GM18858 (cell line): ENCODE measurements around the gene RASD2.
"Not testable (repeated sequence)": the region's sequence is repeated elsewhere in the genome, so short reads cannot be mapped to it uniquely, and the experiment has no call there.

Source experiments
- ATAC-seq: cut with Tn5 transposase; IDR thresholded peaks from one replicate; pipeline ENCODE4 v1.9.1; 2021; ENCODE audit not compliant: unreplicated experiment

The RASD2 gene, protein sequence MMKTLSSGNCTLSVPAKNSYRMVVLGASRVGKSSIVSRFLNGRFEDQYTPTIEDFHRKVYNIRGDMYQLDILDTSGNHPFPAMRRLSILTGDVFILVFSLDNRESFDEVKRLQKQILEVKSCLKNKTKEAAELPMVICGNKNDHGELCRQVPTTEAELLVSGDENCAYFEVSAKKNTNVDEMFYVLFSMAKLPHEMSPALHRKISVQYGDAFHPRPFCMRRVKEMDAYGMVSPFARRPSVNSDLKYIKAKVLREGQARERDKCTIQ

DNA sequence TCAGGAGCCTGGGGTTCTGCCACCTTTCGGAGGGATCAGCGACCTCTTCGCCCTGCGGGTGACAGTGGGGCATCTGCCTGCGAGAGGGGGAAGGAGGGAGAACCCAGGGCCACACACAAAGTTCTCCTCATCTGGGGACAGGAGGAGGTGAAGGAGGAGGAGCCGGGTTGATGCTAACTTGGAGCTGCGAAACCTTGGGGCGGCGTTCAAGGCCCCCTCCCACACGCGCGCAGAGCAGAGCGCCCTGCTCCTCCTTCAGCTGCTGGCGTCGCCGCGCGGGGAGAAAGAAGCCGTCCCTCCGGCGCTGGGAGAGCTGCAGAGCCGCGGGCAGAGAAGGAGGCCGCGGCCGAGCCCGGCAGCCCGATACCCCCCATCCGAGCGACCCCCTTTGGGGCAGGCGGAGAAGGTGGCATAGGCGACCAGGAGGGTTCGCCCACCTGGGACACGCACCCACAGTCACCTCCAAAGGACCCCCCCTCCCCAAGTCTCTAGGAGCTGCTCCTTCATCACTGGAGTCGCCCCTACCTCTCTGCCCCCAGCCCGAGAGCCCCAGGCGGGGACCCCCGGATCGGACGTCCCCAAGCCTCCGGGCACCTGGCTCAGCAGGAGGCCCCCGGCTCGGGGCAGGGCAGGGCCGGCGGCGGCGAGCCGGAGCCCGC, at the start of gene RASD2:
RASD2 (plus strand) TSS at position 237 of the 659 bp plus-strand sequence. CDS start 5,979 bp downstream, outside the sequence.
- ATAC-seq = no peak

DNA sequence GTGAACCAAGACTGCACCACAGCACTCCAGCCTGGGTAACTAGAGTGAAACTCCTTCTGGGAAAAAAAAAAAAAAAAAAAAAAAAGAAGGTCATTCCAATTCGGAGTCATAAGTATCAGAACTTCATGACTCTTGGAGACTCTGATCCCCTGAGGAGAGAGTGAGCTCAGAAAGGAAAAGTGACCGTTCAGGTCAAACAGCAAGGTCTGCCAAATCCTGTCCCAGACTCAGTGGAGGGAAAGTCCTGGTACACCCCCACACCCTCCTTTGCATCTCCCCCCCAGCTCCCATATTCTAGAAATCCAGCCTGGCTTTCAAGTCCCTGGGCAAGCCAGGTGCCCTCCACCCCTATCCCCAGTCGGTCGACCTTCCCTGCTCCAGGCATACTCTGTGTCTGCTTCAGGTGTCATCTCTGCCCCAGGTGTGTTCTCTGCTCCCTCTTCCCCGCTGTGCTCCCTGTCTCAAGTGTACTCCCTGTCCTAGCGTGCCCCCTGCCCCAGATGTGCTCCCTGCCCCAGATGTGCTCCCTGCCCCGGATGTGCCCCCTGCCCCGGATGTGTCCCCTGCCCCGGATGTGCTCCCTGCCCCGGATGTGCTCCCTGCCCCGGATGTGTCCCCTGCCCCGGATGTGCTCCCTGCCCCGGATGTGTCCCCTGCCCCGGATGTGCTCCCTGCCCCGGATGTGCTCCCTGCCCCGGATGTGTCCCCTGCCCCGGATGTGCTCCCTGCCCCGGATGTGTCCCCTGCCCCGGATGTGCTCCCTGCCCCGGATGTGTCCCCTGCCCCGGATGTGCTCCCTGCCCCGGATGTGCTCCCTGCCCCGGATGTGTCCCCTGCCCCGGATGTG, 49.3 kb upstream of the RASD2 start:
- ATAC-seq = not testable (repeated sequence)

DNA sequence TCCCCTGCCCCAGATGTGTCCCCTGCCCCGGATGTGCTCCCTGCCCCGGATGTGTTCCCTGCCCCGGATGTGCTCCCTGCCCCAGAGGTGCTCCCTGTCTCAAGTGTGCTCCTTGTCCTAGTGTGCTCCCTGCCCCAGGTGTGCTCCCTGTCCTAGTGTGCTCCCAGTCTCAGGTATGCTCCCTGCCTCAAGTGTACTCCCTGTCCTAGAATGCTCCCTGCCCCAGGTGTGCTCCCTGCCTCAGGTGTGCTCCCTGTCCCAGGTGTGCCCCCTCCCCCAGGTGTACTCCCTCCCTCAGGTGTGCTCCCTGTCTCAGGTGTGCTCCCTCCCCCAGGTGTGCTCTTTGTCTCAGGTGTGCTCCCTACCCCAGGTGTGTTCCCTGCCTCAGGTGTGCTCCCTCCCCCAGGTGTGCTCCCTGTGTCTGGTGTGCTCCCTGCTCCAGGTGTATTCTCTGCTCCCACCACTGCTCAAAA, 48.7 kb upstream of the RASD2 start:
- no peak for ATAC-seq

DNA sequence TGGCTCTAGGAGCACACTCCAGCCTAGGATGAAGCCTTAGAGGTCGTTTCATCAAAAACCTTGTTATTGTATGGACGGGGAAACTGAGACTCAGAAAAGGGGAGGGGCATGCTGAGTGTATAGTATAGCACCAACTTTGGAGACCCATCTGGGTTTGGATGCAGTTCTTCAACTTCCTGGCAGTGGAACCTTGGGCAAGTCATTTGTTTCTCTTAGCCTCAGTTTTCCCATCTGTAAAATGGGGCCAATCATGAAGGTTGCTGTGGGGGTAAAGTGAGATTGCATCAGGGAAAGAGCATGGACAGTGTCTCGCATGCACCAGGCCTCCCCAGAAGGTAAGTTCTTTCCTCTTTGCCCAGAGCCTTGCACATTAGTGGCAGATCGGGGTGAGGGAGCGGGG, 47.6 kb upstream of the RASD2 start:
- no peak for ATAC-seq

DNA sequence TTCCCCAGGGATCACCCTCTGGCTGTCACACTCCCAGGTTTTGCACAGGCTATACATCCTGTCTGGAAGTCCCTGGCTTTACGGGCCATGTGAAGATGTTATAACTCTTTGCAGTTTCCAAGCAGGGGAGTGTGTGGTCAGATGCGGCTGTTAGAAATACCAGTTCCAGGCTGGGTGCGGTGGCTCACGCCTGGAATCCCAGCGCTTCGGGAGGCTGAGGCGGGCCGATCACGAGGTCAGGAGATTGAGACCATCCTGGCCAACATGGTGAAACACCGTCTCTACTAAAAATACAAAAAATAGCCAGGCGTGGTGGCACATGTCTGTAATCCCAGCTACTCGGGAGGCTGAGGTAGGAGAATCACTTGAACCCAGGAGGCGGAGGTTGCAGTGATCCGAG, 44.9 kb upstream of the RASD2 start:
- ATAC-seq = not testable (repeated sequence)

DNA sequence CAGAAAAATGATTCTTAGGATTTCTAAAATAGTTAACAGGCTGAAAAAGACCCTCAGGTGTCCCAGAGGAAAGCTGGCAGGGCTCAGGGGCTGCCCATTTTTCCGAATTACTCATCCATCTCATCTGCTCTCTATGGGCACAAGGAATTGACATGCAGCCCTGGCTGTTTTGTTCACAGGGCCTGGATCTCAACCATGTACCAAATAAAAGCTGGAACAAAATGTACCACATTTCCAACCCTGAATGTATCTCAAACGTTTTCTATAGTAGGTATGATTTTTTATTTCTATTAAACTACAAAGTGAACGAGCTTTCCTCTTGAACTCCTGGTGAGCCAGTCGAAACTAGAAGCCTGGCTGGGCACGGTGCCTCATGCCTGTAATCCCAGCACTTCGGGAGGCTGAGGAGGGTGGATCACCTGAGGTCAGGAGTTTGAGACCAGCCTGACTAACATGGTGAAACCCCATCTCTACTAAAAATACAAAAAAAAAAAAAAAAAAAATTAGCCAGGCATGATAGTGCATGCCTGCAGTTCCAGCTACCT, 43.8 kb upstream of the RASD2 start:
- no peak for ATAC-seq

DNA sequence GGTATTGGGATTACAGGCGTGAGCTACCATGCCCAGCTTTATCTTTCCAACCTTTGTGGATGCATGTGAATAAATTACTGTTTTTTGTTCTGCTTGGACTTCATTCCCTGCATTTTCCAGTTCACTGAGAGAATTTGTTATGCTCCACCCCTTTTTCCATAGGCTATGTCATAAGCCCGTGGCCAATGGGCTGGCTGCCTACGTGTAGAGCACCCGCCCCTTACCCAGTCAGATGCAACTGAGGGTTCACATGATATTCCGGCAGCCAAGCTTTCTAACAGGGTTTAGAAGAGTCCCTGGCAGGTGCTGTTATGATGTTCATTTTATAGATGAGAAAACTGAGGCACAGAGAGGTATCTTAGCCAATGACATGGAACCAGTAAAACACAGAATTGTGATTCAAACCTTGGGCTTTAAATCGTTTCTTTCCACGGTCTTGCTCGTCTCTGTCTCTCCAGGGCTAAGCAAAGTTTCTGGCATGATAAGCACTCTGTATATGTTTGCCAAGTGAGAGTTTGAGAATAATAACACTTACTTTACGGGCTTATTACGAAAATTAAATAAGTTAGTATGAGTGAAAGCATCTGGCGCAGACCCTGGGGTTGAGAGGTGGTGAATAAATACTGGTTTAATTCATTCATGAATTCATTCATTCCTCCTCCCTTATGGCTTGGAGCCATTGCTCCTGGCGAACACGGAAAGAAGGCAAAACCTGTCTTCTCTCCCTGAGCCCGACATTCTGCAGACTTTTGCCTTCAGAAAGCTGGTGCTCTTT, 42.4 kb upstream of the RASD2 start:
- ATAC-seq = no peak

DNA sequence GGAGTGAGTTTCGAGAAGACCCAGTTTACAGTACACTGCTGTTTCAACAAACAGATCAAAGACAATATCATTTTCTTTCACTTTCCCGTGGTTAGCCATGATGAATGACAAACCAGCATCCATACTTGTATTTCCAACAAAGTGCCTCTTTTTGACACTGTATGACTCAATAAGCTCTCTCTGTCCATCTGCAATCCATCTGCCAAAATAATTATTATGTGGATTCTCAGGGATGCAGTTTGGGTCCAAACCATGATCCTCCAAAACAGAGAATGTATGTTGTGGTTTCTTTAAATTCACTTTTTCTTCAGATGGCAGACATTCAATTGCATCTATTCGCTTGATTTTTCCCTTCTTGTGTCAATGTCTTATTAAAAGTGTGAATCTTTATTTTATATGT, 37.8 kb upstream of the RASD2 start:
- ATAC-seq = no peak

DNA sequence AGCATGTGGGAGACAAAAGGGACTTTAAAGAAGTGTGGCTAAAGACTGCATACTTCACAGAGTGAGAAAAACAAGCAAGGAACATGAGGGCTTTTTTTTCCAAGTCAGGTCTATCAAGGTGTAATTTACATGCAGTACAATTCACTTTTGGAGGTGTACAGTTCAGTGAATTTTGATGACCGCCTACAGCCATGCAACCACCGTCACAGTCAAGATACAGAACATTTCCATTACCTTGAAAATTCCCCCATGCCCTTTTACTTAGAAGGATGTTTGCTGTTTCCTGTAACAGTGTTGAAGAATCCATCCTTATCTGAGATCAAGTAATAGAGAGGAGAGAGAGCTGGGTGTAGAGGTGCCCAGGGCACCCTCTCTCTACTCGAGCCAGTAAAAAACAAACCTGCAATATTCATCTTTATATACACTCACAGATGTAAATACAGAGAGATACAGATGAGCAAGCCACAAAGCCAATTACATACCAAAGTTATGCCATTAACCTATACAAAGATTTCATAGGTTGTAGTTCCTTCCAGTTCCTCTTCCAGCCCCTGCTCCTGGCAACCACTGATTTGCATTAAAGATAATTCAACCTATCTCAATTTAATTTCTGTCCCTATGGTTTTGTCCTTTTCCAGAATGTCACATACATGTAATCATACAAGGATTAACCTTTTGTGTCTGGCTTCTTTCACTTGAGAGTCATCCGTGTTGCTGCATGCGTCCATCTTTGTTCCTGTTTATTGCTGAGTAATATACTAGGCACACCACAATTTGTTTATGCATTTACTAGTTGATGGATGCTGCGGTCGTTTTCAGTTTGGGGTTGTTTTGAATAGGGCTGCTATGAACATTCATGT, 35.0 kb upstream of the RASD2 start:
- ATAC-seq = no peak

DNA sequence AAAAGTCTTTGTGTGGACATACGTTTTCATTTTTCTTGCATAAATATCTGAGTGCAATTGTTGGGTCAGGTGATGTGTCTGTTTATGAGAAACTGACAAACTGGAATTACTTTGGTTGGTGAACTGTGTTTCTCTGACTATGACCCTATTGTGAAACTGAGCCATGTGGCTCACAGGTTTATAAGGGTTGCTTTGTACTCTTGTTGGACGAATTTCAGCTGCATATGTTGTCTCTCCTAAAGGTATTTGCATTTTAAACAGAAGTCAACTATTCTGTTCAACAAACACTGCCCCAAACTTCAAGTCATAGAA, 34.4 kb upstream of the RASD2 start:
- no peak for ATAC-seq

DNA sequence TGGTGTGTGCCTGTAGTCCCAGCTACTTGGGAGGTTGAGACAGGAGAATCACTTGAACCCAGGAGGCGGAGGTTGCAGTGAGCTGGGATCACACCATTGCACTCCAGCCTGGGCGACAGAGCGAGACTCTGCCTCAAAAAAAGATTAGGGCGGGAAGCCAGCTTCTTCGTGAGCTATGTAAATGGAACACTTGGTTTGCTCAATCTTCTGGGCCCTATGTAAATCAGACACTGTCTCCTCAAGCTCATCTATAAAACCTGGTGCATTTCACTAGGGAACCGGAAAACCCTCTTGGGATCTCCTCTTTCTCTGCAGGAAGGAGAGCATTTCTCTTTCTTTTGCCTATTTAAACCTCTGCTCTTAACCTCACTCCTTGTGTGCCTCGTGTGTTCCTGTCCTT, 32.8 kb upstream of the RASD2 start:
- not testable (repeated sequence) for ATAC-seq

DNA sequence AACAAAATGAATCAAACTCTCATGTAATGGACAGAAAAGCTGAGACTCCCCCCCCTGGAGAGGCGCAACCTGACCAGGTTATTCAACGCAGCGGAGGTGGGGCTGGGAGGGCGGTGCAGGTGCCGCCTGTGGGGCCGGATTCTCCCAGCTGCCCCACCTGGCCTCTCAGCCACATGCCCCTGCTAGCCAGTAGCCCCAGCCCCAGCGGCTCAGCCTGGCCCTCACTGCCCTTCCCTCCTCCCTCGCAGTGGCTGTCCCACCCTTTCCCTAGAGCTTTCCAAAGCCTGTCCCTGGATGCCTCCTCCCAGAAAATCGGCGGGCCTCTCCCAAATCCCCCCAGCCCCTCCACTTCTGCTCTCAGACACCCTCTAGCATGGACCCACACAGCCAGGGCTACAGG, 31.2 kb upstream of the RASD2 start:
- no peak for ATAC-seq

DNA sequence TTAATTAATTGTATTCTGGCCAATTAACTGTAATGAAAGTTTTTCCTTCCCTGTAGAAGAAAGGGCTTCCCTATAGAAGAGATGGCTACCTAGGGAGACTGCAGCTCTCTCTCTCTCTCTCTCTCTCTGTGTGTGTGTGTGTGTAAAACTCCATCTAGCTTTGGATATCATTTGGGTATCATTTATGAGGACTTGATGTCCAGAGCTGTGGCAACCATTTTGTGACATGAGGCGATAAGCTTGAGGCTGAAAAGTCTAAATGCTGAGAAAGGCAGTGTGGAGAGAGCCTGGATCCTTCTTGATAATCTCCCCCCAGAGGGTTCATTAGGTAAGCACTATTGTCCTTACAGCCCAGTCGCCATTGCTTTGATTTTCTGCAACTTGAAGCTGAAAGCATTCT, 30.7 kb upstream of the RASD2 start:
- no peak for ATAC-seq

DNA sequence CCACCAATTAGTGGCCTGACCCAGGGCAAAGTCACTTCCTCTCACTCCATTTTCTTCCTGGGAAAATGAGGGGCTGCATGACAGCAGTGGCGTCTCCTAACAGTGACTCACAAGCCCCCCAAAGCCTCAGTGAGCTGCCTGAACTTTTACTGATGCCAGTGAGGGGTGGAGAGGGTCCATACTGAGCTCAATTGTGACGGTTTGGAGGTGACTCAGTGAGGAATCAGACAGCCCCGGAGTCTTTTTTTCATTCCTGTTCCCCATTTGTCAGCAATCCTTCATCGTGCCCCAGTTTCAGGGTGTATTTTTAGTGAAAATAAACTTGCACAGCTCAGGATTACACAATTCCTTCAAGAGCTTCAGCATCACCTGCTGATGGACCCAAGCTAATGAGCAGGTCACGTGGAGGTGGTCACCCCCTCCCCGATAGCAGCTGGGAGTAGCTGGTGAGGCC, 30.1 kb upstream of the RASD2 start:
- no peak for ATAC-seq

DNA sequence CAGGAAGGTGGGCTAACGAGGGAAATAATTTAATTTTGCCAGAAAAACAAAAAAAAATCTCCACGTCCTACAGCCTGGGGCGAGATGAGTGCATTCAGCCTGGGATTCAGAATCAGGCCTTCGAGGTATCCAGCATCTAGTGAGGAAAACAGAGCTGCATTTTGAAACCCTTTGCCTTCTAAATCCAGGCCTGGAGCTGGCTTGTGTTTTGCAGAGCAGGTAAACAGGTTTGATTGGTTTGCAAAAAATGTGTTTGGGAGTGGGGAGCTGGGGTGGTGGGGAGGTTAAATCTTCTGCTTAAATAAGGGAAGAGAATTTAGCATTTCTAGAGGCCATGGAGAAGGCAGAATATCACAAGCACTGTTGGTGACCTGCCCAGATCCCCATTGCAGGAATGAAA, 29.7 kb upstream of the RASD2 start:
- no peak for ATAC-seq

DNA sequence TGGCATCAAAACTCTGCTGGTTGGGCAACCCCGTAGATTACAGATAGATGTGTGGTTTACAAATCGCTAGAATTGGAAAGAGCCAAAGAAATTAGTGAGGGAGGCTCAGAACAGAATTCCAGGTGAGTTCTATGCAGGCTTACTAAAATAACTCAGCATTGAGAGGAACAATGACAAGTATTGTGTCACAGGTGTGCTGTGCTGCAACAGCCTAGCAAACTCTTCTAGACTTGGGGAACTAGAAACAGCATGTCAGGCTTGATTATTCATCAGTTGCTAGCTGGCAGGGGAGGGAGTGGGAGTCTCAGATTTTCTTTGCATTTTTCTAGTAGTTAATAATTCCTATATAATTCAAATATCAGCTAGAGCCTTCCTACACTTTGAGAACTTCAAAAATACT, 26.3 kb upstream of the RASD2 start:
- no peak for ATAC-seq

DNA sequence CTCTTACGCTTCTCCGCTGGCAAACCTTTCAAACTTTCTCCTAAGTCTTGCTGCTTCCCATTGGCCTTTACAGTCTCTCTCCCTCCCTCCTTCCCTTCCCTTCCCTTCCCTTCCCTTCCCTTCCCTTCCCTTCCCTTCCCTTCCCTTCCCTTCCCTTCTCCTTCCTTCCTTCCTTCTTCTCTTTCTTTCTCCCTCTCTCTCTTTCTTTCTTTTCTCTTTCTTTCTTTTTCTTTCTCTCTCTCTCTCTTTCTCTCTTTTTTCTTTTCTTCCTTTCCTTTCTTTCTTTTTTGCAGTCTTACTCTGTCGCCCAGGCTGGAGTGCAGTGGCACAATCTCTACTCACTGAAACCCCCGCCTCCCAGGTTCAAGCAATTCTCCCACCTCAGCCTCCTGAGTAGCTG, 24.7 kb upstream of the RASD2 start:
- not testable (repeated sequence) for ATAC-seq

DNA sequence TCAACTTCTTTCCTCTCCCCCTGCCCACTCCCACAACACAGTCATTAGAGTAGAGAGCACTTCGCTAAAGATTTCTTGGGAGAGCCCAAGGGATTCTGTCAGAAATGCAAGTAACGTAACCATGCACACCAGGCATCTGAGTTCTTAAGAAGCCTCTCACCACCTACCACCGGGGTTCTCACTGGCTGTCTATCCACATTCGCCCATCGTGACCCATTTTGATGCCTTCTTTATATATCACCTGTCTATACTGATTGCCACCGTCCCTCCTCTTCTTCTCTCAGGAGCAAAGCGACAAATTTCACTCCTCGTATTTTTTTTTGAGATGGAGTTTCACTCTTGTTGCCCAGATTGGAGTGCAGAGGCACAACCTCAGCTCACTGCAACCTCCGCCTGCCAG, 23.9 kb upstream of the RASD2 start:
- no peak for ATAC-seq

DNA sequence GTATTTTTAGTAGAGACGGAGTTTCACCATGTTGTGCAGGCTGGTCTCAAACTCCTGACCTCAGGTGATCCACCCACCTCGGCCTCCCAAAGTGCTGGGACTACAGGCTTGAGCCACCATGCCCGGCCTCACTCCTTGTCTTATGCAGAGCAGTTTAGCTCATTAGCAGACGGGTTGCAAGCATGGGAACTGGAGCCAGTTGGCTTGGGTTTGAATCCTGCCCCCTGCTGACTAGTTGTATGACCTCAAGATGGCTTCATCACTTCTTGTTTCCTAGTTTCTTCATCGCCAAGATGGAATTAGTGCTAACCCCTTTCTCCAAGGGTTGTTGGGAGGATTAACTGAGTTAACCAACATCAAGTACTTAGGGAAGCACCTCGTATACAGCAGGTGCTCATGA, 23.4 kb upstream of the RASD2 start:
- ATAC-seq = no peak
